Heart left ventricle (tissue), 13 donors: ENCODE measurements around the gene SLC25A47.

ENCODE experiments used
- CTCF ChIP-seq, 12 donors: fragments of 200-600 bp; sonication (generic) in 4 of 12; IDR thresholded peaks; one replicate each; pipeline versions ENCODE4 v1.5.0 to v1.8.0; 2018 to 2022; ENCODE audit warnings: antibody characterized with exemption in 12 of 12, mild to moderate bottlenecking in 5 of 12
- POLR2A ChIP-seq, 2 donors: fragments of 450-650 bp; IDR thresholded peaks; one replicate each; pipeline ENCODE4 v1.6.1; 2017; ENCODE audit warnings: antibody characterized with exemption in 2 of 2, mild to moderate bottlenecking in 2 of 2, moderate library complexity in 2 of 2
- donor health status: ischemic (EF 13 %, LVEDD 7.1; RV severe dilation, severe dysfunction).
- donor health status: DM: no; HTN: yes; CAD: no.
- donor health status: DM: no; HTN: no; CAD: no.
- donor health status: ischemic (EF 25% LVEDD 6.9; RV normal size, moderate dysfunction).
- donor health status: ischemic (EF 25% LVEDD 5.7; RV mildly dilated, moderate dysfunction).
- donor health status: ischemic (EF 35%, LVEDD 5.7; RV mildly dilated, moderate dysfunction).
- donor health status: nonischemic (EF 11% LVEDD 7.7; RV severe dilation, severe dysfunction).
- donor health status: DM: yes; HTN: yes; CAD: no.
- donor health status: PGD.
- donor health status: ischemic (EF 29% LVEDD 5.4; RV normal size, mild dysfunction).
- donor health status: nonischemic (EF 23%, LVEDD 6.1; RV moderate dilation, normal function).

DNA sequence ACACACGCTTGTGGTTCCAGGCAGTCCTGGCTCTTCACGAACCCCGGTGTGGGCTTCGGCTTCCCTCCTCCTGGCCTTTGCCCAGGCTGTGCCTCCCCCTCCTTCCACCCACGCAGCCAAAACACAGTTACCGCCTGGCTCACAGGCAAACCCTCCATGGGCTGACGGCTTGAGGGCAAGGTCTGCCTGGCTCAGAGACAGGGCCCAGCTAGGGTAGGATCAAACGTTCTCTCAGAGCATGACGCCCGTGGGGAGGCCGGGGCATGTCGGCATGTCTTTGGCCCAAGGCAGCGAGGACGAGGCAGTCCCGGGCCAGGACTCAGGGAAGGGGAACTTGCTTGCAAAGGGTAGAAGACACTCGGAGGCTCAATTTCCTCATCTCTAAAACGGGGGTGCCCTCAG is 2.1 kb downstream of the SLC25A47 start:
- TF ChIP-seq CTCF (IDR thresholded peaks at IDR 0.05) (no peak), POLR2A (IDR thresholded peaks at IDR 0.05) (no peak)
